NCI-H2029 (cell line): ENCODE results near the gene SIPA1L3.
A peak's percentile ranks its signal among the peaks of the same experiment; 100 is the strongest.
"Not testable (repeated sequence)": the region's sequence is repeated elsewhere in the genome, so short reads cannot be mapped to it uniquely, and the experiment has no call there.

ENCODE experiments used
- DNase-seq: peaks from one replicate; lab custom pipeline; 2025; lab: John Stamatoyannopoulos, UW

Gene SIPA1L3

DNA sequence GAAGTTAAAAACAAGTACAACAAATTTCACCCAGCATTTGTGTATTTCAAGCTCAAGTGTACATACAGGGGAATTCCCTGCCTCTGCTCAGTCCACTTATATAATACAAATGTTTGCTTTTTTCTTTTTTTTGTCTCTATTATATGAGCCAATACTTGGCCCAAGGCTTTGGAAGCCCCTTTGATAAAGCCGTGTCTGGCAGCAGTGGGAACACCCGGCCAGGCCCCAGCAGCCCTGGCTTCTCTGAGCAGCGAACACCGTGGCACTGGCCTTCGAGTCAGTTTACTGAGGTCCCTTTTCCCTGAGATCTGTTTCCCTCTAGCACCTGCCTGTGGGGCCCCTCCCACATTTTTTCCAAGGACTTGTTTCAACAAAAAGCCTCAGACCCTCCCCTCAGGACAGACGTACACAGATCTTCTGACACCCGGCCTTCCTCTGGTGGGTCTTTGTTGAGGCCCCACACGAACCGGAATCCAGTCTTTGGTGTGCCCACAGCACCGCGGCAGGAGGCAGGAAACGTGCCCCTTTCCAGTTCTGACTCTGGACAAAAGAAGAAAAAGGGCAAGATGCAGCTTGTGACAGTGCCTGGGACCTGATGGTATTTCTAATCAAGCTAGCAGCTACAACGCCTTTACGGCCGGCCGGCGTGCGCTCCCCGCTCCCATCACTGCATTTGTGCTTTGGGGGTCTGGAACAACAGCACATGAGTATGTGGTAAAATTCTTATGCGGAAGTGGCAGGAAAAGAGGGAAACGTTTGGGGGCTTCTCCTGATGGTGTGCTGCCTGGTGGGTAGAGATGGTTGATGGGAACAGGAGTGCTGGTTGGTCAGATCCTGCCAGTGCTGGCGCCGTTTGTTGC, 13.8 kb downstream of the SIPA1L3 start:
- DNase-seq = no peak

- DNase-seq = not testable (repeated sequence)
Observed at GRCh38 chr19:37924573-37924972, 17.6 kb downstream of the SIPA1L3 start.

DNA sequence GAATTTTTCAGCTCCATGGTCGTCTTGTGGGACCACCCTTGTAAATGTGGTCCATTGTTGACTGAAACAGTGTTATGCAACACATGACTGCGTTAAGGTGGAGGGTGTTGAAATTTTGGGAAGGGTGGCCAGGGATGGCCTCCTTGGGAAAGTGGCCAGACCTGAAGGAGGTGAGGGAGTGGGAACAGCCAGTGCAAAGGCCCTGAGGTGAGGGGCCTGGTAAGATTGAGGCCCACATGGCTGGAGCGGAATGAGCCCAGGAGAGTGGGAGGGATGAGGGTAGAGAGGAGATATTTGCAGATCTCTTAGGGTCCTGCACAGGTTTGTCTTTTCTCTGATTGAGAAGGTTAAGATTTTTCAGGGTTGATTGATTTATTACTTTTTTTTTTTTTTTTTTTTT, 18.2 kb downstream of the SIPA1L3 start:
- DNase-seq = no peak

- DNase-seq = no peak
Observed at GRCh38 chr19:37926255-37926654, 19.2 kb downstream of the SIPA1L3 start.

DNA sequence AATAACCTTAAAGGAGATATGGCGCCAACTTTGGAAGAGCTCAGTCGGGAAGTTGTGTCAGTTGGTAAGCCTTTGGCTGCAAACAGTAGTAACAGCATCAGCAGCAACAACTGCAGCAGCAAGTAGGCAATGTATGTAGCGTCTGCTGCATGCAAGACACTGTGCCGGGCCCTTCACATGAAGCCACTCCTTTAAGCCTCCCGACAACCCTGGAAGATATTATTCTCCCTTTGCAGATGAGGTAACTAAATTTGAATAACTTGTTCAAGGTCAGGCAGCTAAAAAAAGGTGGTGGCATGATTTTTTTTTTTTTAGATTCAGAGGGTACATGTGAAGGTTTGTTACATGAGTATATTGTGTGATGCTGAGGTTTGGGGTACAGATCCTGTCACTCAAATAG, 19.7 kb downstream of the SIPA1L3 start:
- no peak for DNase-seq

GRCh38 chr19:37928527-37929286, 21.7 kb downstream of the SIPA1L3 start:
- no peak for DNase-seq

DNA sequence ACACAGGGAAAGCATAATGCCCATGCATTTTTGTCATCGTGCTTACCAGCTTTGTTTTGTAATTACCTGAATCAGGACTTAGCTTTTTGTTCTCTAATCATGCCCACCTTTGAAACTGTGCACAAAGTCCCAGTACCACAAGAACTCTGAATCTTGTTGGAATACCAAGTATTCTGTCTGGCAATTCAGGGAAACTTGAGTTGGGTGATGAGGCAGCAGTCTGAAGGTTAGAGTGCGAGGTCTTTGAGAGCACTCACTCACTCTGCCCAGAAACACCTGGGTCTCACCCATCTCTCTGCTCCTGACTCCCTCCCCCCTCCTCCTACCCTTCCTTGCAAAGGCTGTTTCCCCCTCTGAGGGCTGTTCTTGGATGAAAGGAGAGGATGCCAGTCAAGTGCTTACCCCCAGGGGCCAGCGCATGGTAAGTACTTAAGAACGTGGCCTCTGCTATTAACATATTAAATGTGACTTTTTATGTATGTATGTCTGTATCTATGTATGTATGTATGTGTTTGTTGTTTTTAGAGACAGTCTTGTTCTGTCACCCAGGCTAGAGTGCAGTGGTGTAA, 22.4 kb downstream of the SIPA1L3 start:
- DNase-seq = no peak

DNA sequence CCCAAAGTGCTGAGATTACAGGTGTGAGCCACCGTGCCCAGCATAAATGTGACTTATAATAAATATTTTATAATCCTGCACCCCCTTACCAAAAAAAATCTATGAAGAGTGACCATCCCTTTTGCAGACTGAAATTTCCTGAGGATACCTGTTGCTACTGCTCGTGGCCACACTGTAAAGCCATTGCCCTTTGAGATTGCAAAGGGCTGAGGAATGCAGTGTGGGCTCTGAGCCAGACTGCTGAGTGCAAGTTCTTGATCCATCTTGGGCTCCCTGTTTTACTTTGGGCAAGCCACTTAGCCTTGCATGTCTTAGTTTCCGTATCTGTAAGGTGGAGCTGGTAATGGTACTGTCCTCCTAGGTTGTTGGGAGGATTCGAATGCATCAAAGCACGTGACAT, 23.4 kb downstream of the SIPA1L3 start:
- DNase-seq = no peak

GRCh38 chr19:37931881-37932655, 25.1 kb downstream of the SIPA1L3 start:
- peak; percentile 93 for DNase-seq

DNA sequence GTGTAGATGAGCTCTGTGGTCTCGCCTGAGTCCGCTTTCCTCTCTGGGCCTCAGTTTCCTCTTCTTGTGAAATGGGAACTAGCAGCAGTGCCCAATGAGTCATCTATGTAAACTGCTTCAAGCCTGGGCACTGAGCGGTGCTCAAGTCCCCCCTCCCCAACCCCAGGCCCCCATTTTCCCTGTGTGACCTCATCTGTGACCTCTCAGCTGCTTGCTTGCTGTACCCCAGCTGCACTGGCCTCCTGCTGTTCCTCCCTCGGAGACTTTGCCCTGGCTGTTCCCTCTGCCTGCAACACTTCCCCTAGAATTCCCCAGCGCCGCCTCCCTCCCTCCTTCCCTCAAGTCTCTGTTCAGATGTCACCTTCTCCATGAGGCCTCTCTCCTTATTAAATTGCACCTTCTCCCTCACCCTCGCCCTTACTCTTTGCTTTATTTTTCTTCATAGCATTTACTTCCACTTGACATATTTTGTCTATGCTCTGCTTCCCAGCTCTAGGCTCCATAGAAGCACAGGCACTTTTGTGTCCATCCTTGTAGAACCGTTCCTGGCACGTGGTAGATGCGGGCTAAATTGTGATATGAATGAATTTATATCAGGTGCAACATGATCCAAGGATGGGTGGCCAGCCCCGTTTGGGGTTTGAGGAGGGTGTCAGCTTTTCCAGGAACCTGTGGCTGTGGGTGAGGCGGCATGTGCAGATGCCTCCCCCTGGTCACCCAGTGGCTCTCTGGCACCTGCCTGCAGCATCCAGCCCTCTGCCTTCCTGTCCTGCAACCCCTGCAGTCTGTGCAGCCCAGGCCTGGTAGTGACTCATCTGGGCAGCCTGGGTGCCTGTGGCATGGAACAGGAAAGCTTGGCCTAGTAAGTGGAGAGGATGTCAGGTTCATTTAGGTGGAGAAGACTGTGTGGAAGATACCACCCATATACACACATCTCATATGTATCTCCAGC, 26.3 kb downstream of the SIPA1L3 start:
- DNase-seq = peak; percentile 76

- no peak for DNase-seq
Observed at GRCh38 chr19:37933937-37934358, 26.9 kb downstream of the SIPA1L3 start.

- no peak for DNase-seq
Observed at GRCh38 chr19:37935341-37935740, 28.3 kb downstream of the SIPA1L3 start.

GRCh38 chr19:37936166-37936565, 29.2 kb downstream of the SIPA1L3 start:
- no peak for DNase-seq

GRCh38 chr19:37936886-37937285, 29.9 kb downstream of the SIPA1L3 start:
- DNase-seq = no peak

DNA sequence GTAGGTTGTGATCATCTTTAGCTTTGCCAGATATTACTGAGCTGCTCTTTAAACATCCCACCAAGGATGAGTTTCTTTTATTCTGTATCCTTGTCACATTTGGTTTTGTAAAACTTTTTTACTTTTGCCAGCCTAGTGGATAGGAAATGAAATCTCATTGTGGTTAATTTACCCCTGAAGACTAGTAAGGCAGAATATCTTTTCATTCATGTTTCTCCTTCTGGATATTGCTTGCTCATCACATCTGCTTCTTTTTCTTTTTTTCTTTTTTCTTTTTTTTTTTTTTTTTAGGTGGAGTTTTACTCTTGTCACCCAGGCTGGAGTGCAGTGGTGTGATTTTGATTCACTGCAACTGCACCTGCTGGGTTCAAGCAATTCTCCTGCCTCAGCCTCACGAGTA, 31.3 kb downstream of the SIPA1L3 start:
- no peak for DNase-seq

- no peak for DNase-seq
Observed at GRCh38 chr19:37941782-37942515, 34.9 kb downstream of the SIPA1L3 start.

DNA sequence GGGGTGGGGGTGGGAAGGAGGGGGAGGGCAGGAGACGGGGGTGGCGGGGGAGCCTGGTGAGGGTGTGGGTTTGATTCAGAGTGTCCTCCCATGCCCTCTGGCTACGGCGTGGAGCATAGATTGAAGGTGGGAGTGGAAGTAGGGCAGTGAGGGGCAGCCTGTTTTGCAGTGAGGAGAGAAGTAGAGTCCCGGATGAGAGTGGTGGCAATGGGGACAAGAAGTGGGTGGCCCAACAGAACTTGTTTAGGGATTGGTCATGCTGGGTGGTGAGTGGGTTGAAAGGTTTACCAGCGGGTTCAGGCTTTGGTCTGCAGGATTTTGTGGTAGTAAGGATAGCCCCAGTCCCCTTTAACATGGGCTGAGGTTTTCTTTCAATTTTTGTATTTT, 35.5 kb downstream of the SIPA1L3 start:
- no peak for DNase-seq

DNA sequence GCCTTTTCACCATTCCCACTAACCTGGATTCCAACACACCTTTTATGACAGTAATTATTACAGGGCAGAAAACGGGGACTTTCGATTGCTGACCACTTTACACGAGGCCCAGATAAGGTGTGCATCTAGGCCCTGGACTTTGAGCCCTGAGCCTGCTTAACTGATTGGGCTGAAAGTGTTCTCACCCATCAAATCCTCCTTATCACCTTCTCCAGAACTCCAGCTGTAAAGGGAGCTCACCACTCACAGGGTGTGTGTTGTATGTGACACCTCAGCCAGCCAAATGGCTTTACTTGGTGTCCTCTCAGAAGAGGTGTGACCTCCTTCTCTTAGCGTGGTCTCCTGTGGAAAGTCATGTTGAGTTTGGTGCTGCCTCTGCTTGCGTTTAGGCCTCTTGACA, 36.5 kb downstream of the SIPA1L3 start:
- no peak for DNase-seq

DNA sequence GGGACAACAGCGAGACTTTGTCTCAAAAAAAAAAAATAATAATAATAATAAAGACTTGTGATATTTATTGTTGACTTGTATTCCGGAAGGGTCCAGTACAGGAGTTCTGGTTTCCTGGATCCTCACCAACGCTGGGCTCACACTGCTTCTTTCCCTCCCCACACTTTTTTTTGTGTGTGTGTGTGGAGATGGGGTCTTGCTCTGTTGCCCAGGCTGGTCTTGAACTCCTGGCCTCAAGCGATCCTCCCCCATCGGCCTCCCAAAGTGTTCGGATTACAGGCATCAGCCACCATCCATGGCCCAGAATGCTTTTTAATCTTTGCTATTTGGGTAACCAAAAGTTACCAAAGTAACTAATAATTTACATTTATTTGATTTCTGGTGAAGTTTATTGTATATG, 39.1 kb downstream of the SIPA1L3 start:
- no peak for DNase-seq

GRCh38 chr19:37947778-37948177, 40.8 kb downstream of the SIPA1L3 start:
- no peak for DNase-seq
